NCI-H2227 treated with DMSO at 0.1 percent for 48 hours (cell line): Measurements from ENCODE around the gene ASB12.
A peak's percentile ranks its signal among the peaks of the same experiment; 100 is the strongest.

Source experiments
- DNase-seq: peaks from one replicate; lab custom pipeline; 2025; lab: John Stamatoyannopoulos, UW

The ASB12 gene

GRCh38 chrX:64186974-64187761, 43.2 kb downstream of the ASB12 start:
- DNase-seq: no peak

GRCh38 chrX:64184396-64184795, 46.0 kb downstream of the ASB12 start:
- no peak for DNase-seq

- peak; percentile 21 for DNase-seq
These were observed 48.2 kb downstream of the ASB12 start for GRCh38 chrX:64182208-64182607.

GRCh38 chrX:64176876-64177275, 53.5 kb downstream of the ASB12 start:
- DNase-seq: no peak
